HG02938 (cell line): ENCODE data around the gene WASF1.
"Not testable (repeated sequence)": the region's sequence is repeated elsewhere in the genome, so short reads cannot be mapped to it uniquely, and the experiment has no call there.

Source experiments
- ATAC-seq: cut with Tn5 transposase; IDR thresholded peaks from one replicate; pipeline ENCODE4 v1.9.1; 2021; ENCODE audit warnings: mild to moderate bottlenecking, moderate library complexity; ENCODE audit not compliant: unreplicated experiment

WASF1 gene

DNA sequence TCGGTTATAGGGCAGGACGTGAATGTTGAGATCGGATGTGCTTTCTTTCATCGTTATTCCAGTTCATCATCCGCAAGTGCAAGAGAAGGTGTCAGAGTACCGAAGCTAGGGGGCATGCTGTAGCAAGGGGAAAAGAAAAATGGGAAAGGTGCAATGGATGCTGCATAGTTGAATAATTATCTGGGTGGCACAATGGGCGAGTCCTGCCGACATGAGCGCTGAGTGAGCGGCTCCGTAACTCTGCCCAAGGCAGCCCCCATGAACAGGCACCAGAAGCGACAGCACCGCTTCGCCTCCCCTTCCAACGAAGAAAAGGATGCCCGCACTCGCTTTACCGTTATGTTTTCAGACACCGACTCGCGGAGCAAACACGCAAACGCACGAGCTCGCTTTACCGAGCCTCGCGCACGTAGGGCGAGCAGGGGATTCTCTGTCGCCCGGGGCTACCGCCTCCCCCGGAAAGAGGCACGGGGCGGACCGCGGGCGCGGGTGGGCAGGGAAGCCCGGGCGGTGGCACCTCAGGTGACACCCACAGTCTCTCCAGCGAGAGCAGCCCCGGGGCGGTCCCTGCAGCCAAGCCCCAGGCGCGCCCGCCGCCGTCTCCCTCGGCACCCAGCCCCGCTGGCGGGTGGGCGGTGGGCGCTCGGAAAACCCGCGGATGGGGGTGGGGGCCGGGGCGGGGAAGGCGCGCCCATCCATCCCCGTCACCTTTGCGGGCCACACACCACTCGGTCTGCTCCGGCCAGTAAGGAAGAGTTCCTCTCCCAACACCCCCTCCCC is 654 bp downstream of the WASF1 start:
- no peak for ATAC-seq

DNA sequence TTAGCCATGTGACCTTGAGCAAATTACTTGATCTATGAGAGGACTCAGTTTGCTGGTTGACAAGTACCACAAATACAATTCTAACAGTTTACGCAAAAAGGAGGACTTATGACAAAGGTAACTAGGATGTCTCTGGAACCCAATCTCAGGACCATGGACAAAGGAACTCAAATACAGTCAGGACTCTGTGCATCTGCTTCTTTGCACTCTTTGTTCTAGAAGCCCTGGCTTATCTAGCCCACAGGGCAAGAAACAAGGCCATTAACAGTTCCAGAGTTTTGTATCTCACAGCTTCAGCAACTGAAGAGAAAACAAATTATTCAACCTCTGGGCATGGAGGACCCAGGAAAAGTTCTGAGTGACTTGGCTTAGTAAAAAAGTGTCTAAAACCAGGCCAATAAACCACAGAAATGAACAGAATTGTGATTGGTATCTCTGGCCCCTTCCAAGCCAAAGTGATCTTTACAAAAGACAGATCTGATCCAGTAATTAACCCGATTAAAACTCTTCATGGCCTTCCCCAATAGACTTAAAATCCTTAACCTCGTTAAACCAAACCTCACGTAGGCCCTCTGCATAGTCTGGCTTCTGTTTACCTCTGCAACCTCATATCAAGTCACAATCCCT is 5.9 kb downstream of the WASF1 start:
- no peak for ATAC-seq

DNA sequence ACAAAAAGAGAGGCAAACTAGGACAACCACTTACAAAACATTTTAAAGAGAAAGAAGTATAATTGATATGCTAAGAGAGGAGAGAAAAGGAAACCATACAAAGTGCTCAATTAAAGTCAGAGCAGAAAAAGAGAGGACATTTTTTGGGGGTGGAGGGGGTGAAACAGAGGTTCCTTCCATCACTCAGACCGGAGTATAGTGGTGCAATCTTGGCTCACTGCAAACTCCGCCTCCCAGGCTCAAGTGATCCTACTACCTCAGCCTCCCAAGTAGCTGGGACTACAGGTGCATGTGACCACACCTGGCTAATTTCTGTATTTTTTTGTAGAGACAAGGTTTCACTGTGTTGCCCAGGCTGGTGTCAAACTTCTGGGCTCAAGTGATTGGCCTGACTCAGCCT is 9.4 kb downstream of the WASF1 start:
- ATAC-seq = no peak

DNA sequence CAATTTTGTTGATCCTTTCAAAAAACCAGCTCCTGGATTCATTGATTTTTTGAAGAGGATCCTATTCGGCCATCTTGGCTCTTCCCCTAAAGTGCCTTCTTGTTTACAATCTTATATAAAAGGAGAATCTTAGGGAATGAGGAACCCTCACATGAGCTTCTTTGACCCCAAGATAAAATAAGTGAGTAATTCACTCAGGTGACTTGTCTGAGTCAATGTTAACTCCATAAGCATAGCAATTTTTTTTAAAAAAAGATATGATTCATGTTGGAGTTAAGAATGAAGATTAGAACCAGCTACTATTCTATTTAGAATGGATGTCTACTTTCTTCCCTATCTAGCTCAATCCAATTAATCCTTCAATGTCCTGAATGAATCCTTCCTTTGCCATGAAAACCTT is 21.0 kb downstream of the WASF1 start:
- no peak for ATAC-seq

DNA sequence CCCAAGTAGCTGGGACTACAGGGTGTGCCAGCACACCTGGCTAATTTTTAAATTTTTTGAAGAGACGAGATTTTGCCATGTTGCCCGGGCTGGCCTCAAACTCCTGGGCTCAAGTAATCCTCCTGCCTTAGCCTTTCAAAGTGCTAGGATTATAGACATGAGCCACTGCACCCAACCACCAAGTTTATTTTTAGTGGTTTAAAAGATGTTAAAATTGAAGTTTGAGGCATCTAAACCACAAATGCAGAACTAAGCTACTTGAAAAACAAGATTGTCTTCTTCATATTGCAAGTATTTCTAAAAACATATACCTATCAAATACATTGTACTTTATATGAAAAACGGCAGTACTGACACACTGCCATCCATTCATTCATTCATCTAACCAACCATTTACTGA is 31.6 kb downstream of the WASF1 start:
- ATAC-seq = no peak

DNA sequence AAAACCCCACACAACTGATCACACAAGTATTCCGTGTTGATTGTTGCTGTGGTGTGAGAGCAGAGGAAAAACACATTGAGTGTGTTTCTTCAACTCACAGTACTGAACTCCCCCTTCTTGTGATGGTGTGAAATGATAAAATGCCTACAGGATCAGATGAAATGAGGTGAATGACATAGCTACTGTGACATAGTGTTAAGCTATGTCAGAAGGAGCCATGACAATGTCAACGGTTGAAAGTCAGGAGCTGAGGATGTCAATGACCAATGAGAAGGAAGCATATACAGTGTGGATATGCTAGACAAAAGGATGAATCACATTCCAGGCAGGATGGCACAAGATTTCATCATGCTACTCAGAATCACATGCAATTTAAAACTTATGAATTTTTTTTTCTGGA is 38.8 kb downstream of the WASF1 start:
- no peak for ATAC-seq

DNA sequence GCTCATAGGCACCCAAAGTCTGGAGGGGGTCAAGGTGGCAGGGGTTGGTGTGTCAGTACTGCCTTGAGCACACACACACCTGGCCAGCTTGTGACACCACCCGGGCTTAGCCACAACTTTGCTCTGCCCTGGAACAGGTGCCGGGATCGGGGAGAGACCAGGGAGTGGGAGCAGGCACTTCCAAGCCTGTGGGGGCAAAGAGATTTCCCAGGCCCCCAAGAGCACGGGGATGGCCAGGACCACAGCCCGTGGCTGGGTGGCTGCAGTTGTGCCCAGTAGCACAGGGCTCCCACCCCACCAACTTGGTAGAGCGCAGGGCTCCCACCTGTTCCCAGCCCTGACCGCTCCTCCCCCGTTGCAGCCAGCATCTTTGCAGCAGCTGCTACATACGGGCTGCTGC is 40.4 kb downstream of the WASF1 start:
- no peak for ATAC-seq

DNA sequence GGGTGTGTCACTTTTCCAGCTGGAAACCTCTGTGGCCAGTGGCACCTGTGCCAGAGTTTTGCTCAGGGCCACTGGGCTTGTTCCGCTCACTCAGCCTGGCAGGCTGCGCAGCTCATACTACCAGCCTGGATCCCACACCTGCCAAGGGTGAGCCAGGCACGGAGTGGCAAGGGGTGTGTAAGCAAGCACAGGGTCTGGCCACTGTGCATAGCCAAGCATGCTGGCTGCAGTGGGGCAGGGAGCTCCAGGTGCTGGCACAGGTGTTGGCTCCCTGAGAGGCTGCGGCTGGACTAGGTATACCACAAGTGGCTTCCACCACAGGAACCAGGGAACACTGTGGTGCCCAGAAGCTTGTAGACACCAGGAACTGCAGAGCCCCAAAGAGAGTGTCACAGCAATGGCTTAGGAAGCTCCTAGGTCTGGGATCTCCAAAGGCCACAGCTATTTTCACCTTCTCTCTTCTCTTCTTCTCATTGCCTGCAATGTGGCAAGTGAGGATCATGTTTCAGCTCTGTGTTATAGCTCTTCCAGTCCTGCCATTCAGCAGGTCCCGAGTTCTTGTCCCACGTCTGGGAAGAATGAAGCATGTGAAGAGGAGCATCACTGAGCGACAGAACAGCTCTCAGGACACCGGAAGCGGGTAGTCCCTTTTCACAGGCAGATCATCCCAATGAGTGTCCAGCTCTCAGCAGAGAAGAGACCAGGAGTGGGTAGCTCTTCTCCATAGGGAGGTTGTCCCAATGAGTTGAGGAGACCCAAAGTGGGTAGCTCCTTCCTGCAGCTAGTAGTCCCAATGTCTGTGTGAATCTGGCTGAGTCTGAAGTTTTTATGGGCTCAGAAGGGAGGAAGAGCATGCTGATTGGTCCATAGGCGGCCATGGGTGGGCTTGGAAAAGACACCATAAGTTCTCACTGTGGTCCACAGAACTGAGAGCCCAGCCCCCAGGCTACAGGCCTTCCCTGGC is 41.3 kb downstream of the WASF1 start:
- no peak for ATAC-seq

DNA sequence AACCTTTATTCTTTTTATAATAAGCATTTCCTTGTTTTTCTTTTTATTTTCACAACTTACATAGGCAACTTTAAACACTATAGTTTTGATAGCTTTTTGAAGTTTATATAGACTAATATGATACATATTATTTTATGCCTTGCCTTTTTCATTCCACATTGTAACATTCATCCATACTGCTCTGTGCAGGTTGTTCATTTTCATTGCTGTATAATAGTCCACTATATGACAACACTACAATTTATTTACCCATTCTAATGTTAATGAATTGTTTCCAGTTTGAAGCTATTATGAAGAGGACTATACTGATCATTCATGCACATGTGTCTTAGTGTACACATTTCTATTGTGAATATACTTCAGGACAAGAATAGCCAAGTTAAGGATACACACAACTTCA is 49.1 kb downstream of the WASF1 start:
- ATAC-seq = no peak

DNA sequence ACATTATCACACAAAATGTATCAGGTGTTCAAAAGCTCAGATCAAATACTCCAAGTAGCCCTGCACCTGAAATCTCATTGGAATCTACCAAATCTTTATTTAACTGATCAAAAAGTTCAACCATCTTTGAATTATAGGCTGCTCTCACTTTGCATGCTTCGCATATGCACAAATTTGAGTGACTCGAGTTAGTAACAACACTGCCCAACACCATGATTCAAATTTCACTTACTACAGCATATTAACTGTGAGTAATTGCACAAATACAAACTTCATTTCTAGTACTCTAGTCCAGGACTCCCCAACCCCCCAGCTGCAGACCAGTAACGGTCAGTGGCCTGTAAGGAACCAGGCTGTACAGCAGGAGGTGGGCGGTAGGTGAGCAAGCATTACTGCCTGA is 51.1 kb downstream of the WASF1 start:
- no peak for ATAC-seq

DNA sequence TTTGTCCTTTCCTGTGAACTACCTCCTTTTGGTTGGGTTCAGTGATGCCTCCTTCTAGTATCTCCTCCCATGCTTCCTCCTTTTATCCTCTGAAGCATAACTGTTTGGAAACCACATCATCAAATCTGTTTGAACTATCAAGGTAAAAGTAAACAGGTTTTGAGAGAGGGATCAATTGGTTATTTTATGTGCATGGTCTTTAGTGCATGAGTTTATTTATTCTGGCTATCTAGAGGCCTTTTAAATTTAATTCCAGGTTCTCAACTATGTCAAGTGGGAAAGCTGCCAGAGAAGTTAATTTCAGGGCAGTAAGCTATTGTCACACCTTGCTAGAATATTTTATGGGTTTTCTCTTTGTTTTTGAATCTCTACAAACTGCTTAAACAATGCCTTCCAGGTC is 54.1 kb downstream of the WASF1 start:
- ATAC-seq = no peak

DNA sequence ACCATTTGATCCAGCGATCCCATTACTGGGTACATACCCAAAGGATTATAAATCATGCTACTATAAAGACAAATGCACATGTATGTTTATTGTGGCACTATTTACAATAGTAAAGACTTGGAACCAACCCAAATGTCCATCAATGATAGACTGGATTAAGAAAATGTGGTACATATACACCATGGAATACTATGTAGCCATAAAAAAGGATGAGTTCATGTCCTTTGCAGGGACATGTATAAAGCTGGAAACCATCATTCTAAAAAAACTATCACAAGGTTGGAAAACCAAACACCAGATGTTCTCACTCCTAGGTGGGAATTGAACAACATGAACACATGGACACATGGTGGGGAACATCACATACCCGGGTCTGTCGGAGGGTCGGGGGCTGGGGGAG is 57.8 kb downstream of the WASF1 start:
- not testable (repeated sequence) for ATAC-seq

DNA sequence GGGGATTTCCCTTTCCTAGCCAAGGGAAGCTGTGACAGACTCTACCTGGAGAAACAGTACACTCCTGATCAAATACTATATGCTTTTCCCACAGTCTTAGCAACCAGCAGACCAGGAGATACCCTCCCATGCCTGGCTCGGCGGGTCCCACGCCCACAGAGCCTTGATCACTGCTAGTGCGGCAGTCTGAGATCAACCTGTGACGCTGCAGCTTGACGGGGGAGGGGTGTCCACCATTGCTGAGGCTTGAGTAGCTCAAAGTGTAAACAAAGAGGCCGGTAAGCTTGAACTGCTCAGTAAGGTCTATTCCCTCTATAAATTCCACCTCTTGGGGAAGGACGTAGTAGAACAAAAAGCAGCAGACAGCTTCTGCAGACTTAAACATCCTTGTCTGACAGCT is 63.2 kb downstream of the WASF1 start:
- no peak for ATAC-seq

DNA sequence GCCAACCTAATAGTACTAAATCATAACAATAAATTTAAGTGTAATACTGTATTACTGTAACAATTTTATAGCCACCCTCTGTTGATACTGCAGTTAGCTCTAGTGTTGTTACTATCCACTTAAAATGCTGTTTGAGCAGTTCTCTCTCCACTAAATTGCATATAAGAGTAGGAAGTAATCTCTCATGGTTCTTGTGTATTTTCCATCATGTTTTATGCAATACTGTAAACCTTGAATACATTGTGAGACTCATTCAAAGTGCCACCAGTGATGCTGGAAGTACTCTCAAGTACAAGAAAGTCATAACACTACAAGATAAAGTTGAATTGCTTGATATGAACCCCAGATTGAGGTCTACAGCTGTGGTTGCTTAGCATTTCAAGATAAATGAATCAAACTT is 65.5 kb downstream of the WASF1 start:
- no peak for ATAC-seq

DNA sequence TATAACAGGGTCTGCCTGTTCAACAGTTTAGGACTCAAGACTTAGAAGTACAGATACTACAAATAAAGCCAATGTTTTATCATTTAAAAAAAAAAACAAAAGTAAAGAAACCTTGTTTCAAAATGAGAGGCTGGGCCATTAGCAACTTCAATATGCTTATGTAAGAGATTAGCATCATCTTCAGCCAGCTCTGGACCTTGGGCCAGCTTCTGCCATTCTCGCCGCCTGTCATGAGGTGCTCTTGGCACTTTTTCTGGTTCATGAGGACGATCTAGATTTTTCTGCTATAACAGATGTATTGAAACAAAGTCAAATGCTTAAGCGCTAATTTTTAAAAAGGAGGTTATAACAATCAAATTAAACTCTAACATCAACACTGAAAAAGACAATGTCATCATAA is 74.2 kb downstream of the WASF1 start:
- no peak for ATAC-seq

DNA sequence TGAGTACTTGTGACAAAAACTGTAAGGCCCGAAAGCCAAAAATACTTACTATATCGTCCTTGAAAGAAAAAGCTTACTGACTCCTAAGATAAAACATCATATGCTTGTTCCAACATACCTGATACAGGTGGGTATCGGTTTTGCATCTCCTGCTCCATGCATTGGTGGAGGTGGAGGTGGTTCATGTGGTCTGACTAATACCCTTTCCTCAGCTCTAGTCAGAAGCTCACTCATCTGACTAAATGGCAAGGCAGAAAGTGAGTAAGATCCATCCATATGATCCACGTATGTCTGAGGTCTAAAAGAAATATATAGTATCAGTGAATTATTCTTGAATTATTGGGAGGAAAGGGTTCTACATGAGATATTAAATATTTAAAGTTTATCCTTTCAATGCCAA is 76.2 kb downstream of the WASF1 start:
- no peak for ATAC-seq

DNA sequence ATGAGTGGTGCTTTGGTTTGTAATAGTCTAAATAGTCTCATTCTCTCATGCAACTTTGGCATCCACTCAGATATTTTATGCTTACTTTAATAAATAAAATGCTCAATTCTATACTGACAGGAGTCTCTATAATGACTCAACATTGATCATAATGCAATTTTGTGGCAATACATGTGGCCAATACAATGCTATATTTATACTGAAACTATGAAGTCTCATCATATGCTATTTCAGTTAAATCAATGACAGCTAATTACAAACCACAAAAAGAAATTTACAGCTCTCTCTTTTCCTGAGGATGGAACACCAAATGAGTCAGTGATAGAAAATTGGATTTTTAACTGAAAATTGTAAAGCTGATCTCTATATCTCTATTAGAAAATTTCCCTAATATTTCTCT is 77.1 kb downstream of the WASF1 start:
- ATAC-seq = no peak

DNA sequence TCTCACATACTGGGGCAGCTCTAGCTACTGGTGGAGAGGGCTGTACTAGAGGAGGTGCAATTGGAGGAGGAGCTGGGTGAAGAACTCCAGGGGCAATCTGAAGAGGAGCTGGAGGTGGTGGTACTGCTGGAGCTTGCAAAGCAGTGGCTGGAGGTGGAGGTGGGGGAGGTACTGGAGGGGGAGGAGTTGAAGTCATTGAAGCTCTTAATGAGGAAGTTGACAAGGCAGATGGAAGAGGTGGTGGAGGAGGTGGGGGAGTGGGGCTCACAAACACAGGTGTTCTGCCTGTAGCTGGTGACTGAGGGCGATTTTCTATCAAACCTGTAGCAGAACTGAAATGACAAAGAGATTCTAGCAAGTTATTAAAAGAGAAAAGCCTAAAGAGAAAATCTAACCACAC is 77.6 kb downstream of the WASF1 start:
- ATAC-seq = no peak

DNA sequence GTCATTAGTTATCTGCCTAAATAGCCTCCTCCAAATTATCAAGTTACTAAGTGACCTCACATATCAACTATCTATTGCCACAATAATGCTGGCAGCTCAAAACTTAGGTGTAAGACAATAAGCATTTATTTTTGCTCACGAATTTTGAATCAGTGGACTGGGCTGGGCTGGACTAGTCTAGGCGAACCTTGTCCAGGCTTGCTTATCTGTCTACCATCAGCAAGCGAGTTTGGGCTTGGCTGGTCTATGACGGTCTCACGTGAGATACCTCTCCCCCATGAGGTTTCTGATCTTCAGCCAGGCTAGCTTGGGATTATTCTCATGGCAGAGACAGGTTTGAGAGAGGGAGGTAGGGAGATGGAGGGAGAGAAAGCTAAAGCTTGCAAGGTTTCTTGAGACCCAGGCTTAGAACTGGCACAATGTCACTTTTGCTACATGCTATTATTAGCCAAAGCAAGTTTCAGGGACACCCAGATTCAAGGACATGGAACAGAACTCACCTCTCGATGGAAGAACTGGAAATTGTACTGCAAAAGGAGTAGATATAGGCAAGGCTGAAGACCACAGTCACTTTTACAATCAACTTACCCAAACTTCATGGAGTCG is 80.9 kb downstream of the WASF1 start:
- ATAC-seq = no peak

DNA sequence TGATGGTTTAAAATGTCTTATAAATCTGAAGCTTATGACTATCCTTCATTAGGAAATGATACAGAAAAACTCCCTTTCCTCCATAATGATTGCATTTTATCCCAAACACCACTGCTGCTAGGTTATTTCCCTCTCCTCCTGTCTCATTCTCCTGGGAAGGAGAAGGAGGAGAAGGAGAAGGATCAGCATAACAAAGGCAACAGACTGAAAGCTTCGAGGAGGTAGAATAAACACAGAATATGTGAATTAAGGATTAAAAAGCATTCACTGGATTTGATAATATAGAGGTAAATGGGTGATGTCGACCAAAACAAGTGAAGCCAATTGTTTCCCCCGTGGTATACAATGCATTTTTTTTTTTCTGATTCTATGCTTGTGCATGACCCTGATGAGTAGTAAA is 82.0 kb downstream of the WASF1 start:
- ATAC-seq = no peak

DNA sequence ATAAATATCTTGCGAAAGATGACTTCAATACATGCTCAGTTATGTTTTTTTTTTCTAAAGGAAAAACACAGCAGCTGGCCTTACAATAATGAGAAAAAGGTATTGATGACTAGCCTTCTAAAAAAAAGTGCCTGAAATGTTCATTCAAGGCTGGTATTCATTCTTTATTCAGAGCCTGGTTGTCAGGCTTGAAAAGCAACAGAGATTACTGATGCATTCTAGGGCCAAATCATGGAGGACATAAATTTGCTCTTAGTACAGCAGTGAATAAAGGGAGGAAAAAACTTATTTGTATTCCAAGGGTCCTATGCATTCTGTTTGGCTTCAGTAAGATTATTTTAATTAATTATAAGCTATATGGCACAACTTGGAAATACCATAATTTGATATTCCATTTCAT is 83.5 kb downstream of the WASF1 start:
- ATAC-seq = no peak
